Suprapubic skin (tissue), 4 donors: ENCODE data around the gene NEK11. TPM values are rescaled to one million over a fixed set of nuclear protein-coding genes. Genes with fewer than 3 reads are reported as not detected.
"Not testable (repeated sequence)": the region's sequence is repeated elsewhere in the genome, so short reads cannot be mapped to it uniquely, and the experiment has no call there.

Experiments used
- DNase-seq, 2 donors: peaks; one replicate each; pipeline ENCODE4 v3.0.0-alpha.2; 2019; ENCODE audit warnings: low spot score in 2 of 2
- H3K27ac ChIP-seq: fragments of 200-600 bp; sonication (generic); one replicate; pipeline ENCODE4 v1.5.1; 2019
- H3K27me3 ChIP-seq: fragments of 200-600 bp; sonication (generic); one replicate; pipeline ENCODE4 v1.5.1; 2019
- H3K36me3 ChIP-seq: fragments of 200-600 bp; sonication (generic); one replicate; pipeline ENCODE4 v1.5.1; 2019
- H3K4me1 ChIP-seq: fragments of 200-600 bp; sonication (generic); one replicate; pipeline ENCODE4 v1.5.1; 2019
- H3K4me3 ChIP-seq: fragments of 200-600 bp; sonication (generic); one replicate; pipeline ENCODE4 v1.5.1; 2019; ENCODE audit warnings: mild to moderate bottlenecking
- H3K9me3 ChIP-seq: fragments of 200-600 bp; sonication (generic); one replicate; pipeline ENCODE4 v1.5.1; 2019
- EP300 ChIP-seq: sonication (generic); formaldehyde crosslinking; IDR thresholded peaks from one replicate; pipeline ENCODE4 v1.6.1; 2017; ENCODE audit warnings: antibody characterized with exemption
- POLR2A ChIP-seq, 2 donors: fragments of 450-650 bp; IDR thresholded peaks; one replicate each; pipeline ENCODE4 v1.6.1; 2017; ENCODE audit warnings: antibody characterized with exemption in 2 of 2, mild to moderate bottlenecking in 2 of 2, moderate library complexity in 2 of 2
- POLR2AphosphoS5 ChIP-seq, 3 donors: sonication (generic); formaldehyde crosslinking; IDR thresholded peaks; one replicate each; pipeline ENCODE4 v1.6.1; 2017; ENCODE audit warnings: antibody characterized with exemption in 3 of 3
- WGBS: methylation state at CpG from one replicate; pipeline ENCODE4 v1.1.5; 2018; 5-methylcytosine and 5-hydroxymethylcytosine counted together
- total RNA-seq, 4 donors: library from RNA; depleted of rRNA; stranded (reverse); fragments of >200 nt; gene quantifications; one replicate each; pipeline ENCODE4 v1.1.0, GENCODE V29; 2016
- TF ChIP-seq, protein P1 (sequence below), 2 donors: fragments of 200-600 bp in 1 of 2; fragments of 450-650 bp in 1 of 2; sonication (generic) in 1 of 2; IDR thresholded peaks; one replicate each; pipeline ENCODE4 v1.5.1; 2016 to 2019; ENCODE audit warnings: antibody characterized with exemption in 2 of 2, mild to moderate bottlenecking in 1 of 2, moderate library complexity in 1 of 2

The NEK11 gene
- total RNA-seq, 4 donors from 2014 or later = 4.2 to 11.0 (median 7.5) TPM

DNA sequence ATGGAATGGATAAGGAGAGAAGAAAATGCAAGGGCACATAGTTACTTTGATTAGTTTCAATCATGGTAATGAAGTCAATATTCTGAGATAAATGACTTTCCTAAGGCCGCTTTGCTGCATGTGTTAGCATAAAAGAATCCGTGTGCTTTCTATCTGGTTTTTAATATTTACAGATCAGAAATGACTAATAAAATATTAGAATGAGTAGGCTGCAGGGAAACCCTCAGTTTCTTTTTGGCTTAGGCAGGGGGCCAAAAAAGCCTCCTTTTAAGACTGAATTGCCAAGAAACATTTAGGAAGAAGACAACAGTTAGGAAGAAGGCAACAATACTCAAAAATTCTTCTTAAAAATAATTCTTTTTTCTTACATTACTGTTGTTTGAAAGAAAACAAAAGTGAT lies 11.6 kb downstream of the NEK11 start:
- Histone ChIP-seq H3K27me3 (no peaks in the 10 kb centered on the region), H3K36me3 (peaks cover 5% of the 10 kb centered on the region), H3K4me3 (no peak overlapping the region), H3K9me3 (no peaks in the 10 kb centered on the region), H3K27ac (no peak overlapping the region), H3K4me1 (no peaks in the 10 kb centered on the region)
- no peak for DNase-seq
- WGBS = 54% methylated on average over 2 of the region's 2 CpGs
- TF ChIP-seq POLR2AphosphoS5 (IDR thresholded peaks at IDR 0.05) (no peak), EP300 (no peak), POLR2A (IDR thresholded peaks at IDR 0.05) (no peak)
- TF ChIP-seq, protein P1, sequence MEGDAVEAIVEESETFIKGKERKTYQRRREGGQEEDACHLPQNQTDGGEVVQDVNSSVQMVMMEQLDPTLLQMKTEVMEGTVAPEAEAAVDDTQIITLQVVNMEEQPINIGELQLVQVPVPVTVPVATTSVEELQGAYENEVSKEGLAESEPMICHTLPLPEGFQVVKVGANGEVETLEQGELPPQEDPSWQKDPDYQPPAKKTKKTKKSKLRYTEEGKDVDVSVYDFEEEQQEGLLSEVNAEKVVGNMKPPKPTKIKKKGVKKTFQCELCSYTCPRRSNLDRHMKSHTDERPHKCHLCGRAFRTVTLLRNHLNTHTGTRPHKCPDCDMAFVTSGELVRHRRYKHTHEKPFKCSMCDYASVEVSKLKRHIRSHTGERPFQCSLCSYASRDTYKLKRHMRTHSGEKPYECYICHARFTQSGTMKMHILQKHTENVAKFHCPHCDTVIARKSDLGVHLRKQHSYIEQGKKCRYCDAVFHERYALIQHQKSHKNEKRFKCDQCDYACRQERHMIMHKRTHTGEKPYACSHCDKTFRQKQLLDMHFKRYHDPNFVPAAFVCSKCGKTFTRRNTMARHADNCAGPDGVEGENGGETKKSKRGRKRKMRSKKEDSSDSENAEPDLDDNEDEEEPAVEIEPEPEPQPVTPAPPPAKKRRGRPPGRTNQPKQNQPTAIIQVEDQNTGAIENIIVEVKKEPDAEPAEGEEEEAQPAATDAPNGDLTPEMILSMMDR (IDR thresholded peaks at IDR 0.05) = no peak

DNA sequence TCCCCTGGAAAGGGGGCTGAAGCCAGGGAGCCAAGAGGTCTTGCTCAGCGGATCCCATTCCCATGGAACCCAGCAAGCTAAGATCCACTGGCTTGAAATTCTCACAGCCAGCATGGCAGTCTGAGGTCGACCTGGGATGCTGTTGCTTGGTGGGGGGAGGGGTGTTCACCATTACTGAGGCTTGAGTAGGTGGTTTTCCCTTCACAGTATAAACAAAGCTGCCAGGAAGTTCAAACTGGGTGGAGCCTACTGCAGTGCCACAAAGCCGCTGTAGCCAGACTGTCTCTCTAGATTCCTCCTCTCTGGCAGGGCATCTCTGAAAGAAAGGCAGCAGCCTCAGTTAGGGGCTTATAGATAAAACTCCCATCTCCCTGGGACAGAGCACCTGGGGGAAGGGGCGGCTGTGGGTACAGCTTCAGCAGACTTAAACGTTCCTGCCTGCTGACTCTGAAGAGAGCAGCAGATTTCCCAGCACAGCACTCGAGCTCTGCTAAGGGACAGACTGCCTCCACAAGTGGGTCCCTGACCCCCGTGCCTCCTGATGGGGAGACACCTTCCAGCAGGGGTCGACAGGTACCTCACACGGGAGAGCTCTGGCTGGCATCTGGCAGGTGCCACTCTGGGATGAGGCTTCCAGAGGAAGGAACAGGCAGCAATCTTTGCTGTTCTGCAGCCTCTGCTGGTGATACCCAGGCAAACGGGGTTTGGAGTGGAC lies 15.8 kb downstream of the NEK11 start:
- H3K4me3 ChIP-seq, H3K27me3 ChIP-seq, H3K4me1 ChIP-seq, H3K27ac ChIP-seq, H3K9me3 ChIP-seq, H3K36me3 ChIP-seq, DNase-seq: not testable (repeated sequence)
- WGBS = 80% methylated on average over 8 of the region's 10 CpGs

DNA sequence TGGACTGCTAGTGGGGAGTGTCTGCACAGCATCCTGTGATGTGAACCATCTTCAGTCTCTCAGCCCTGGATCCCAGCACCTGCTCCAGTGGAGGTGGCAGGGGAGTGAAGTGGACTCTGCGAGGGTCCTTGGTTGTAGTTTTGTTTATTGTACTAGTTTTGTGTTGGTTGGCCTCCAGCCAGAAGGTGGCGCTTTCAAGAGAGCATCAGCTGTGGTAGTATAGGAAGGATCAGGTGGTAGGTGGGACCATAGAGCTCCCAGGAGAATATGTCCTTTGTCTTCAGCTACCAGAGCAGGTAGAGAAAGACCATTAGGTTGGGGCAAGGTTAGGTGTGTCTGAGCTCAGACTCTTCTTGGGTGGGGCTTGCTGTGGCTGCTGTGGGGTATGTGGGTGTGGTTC lies 20.9 kb downstream of the NEK11 start:
- Histone ChIP-seq H3K9me3 (no peaks in the 10 kb centered on the region), H3K27me3 (no peaks in the 10 kb centered on the region), H3K4me1 (no peaks in the 10 kb centered on the region), H3K27ac (no peak overlapping the region), H3K4me3 (no peak overlapping the region), H3K36me3 (no peaks in the 10 kb centered on the region)
- no peak for DNase-seq
- WGBS = 92% methylated on average over 2 of the region's 2 CpGs
- no peak for TF ChIP-seq POLR2AphosphoS5 (IDR thresholded peaks at IDR 0.05)
- TF ChIP-seq POLR2A (IDR thresholded peaks at IDR 0.05) = no peak
- TF ChIP-seq, protein P1 (IDR thresholded peaks at IDR 0.05) = no peak
- TF ChIP-seq EP300 = no peak

DNA sequence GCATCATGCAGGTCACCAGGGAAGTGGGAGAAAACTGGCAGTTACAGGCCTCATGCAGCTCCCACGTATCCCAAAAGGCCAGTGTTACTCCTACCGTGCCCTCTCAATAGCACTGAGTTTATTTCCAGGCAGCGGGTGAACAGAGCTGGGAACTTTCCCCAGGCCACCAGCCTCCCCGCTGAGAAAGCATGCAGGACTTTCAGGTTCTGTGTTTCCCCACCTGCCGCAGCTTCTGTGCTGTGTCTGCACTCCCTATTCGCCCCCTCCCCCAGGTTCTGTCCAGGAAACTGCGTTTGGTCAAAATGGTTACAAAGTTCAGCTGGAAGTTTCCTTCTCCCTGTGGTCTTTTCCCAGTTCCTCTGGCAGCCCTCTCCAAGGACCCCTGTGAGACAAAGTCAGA lies 21.4 kb downstream of the NEK11 start:
- no peak overlapping the region for H3K4me3 ChIP-seq
- DNase-seq = no peak
- WGBS = 91% methylated on average over 7 of the region's 7 CpGs
- no peaks in the 10 kb centered on the region for H3K36me3 ChIP-seq
- no peaks in the 10 kb centered on the region for H3K4me1 ChIP-seq
- no peaks in the 10 kb centered on the region for H3K9me3 ChIP-seq
- H3K27ac ChIP-seq = no peak overlapping the region
- no peak for TF ChIP-seq POLR2AphosphoS5 (IDR thresholded peaks at IDR 0.05)
- TF ChIP-seq EP300 = no peak
- TF ChIP-seq, protein P1 (IDR thresholded peaks at IDR 0.05) = no peak
- no peak for TF ChIP-seq POLR2A (IDR thresholded peaks at IDR 0.05)
- no peaks in the 10 kb centered on the region for H3K27me3 ChIP-seq

DNA sequence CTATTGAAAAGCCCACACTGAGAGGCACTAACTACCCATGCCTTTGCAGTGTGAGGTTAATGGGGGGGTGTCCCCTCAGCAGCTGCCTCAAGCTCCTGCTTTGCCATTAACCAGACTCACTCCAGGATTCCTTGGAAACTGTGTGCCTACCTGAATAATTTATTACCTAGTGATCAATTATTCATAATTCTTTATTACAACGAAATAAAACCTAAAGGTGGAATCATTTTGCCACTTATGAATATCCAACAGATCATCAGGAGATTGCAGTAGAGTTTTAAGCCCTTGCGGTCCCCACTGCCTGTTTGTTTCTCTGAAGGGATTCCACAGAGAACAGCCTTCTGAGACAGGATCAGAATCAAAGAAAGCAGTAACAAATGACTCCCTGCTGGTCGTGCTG lies 23.3 kb downstream of the NEK11 start:
- Histone ChIP-seq H3K4me3 (no peak overlapping the region), H3K36me3 (no peaks in the 10 kb centered on the region), H3K9me3 (no peaks in the 10 kb centered on the region), H3K4me1 (no peaks in the 10 kb centered on the region), H3K27ac (no peak overlapping the region), H3K27me3 (no peaks in the 10 kb centered on the region)
- TF ChIP-seq POLR2A (IDR thresholded peaks at IDR 0.05) (no peak), EP300 (no peak), POLR2AphosphoS5 (IDR thresholded peaks at IDR 0.05) (no peak)
- TF ChIP-seq, protein P1 (IDR thresholded peaks at IDR 0.05) = no peak
- 71% methylated on average over 3 of the region's 3 CpGs for WGBS
- no peak for DNase-seq
